Measurements from ENCODE around the gene RAET1E.
"Not testable (repeated sequence)": the region's sequence is repeated elsewhere in the genome, so short reads cannot be mapped to it uniquely, and the experiment has no call there.

Gene RAET1E

DNA sequence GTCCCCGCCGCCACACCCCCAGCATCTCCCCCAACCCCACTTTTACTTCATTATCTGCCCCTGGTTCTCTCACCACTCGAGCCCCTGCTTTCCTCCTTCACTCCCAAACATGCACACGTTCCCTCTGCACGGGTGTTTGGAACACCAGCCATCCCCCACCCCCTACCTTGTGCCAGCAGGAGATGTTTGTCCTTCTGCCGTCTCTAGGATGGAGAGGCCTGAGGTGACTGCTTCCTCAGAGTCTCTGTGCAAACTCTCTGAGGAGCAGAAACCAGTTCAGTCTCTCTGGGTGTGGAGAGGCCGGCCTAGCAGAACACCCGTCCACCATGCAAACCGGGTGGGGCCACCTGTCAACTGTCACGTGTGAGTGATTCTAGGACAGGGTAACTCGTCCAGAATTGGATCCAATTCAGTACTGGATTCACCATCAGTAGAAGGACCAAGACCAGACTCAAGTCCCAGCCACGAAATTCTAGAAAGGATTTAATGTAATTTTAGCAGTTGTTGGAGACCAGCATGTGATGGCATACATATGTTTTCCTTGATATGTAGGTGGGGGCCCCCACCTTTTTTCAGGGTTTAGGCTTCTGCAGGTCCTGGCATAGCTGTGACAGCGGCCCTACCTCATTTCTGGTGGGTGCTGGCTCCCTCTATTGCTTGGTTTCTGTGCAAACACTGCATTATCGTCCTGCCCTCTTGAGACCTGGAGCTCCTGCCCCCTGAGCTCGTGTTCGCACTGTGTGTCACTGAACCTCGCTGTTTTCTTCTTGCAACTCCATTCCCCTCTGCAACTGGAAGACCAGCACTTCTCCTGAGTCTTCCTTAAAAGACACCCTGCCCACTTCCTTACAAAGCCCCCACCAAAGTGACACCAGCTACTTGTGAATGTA, at the start of gene RAET1E:
TSS of gene RAET1E (minus strand) at position 259 of the 890 bp plus-strand sequence. CDS start 7,212 bp downstream, outside the sequence.
- no peak for DNase-seq

DNA sequence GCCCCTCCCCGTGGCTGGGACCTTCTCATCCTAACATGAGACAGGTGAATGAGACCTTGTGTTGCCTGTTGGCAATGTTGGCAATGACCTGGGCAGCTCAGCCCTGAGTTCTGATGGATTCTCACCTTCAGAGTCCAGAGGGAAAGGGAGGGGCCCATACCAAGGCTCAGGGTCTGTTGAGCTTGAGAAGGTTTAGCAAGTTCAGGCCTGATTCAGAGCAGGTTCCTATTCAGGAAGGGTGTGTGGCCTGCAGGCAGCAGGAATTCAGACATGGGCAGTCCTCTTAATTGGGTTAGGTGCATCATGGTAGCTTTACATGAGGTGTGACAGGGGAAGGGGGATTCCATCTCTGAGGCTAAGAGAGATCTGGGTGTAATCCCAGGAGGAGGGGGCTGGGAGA, 49.6 kb upstream of the RAET1E start:
- DNase-seq = not testable (repeated sequence)

DNA sequence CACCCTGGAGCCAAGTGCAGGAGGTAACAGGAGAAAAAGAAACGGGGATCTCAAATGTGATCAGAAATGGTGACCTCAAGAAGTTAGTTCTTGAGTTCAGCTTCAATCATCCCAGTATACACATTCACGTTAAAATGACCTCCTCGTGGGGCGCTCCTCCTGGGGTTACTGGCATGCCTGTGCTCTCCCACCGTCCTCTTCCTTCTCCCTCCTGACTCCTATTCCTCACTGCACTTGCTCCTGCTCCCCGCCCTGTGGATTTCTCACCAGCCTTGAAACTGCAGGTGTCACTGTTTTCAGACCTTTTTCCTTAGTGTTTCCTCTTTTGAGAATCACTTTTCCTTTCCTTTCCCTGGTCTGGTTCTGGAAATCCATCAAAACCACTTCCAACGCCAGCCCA, 48.7 kb upstream of the RAET1E start:
- not testable (repeated sequence) for DNase-seq

DNA sequence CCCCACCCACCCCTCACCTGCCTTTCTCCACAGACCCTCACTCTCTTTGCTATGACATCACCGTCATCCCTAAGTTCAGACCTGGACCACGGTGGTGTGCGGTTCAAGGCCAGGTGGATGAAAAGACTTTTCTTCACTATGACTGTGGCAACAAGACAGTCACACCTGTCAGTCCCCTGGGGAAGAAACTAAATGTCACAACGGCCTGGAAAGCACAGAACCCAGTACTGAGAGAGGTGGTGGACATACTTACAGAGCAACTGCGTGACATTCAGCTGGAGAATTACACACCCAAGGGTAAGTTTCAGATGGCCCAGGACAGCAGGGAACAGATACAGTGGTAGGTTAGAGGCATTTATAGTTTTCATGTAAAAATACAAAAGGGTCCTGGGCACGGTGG, 47.4 kb upstream of the RAET1E start:
- DNase-seq = not testable (repeated sequence)

DNA sequence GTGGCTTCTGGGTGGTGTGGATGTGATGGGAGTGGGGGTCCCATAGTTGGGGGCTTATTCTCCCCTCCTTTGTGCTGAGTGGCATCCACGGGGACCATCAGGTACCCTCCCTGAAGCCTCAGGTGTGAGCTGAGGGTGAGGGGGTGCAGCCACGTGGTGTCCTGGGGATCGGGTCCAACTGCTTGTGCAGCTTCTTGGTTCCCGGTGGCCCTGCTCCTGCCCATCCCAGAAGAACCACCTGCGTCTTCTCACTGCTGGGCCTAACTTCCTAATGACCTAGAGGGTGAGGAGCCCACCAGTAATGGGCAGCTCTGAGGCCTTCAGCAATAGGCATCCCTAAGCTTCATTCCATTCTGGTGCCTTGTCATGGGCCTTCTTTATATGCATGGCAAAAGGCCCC, 45.4 kb upstream of the RAET1E start:
- not testable (repeated sequence) for DNase-seq

- DNase-seq = peak; percentile 30
Measured at GRCh38 chr6:149942461-149942829, 44.5 kb upstream of the RAET1E start.

GRCh38 chr6:149941583-149942460, 43.9 kb upstream of the RAET1E start, which contains the start of gene ULBP2:
TSS of gene ULBP2 (plus strand) at chr6:149942014. CDS start at chr6:149942073, 59 bp downstream.
- DNase-seq = peak; percentile 80

GRCh38 chr6:149940672-149940982, 42.7 kb upstream of the RAET1E start:
- no peak for DNase-seq

DNA sequence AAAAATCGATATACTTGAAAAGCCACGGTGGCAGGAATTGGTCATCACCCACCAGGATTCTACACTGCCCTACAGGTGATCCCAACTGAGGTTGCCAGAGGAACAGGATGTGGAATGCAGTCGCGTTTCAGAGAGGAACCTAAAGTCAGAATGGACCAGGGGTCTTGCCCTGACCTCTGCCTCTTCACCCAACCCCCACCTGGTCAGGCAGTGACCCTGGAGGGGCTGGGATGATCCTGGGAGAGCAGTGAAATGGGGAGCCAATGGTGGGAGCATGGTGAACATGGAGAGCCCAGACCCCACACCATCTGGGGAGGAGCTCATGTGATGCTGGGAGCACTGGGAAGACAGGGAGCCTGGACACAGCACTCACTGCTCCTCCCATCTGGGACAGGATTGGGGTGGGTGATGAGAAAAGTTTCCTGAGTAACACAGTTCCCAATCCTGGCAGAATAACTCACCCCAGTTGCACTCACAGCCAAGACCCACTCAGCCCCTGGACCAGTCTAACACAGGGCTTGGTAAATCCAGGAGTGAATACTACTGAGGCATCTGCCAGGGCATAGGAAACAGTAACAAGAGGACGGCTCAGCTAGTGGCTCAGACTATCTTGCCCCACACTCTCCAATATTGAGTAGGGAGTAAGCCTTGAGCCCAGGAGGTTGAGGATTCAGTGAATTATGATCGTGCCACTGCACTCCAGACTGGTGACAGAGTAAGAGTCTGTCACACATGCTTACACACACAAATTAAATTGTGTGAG, 42.2 kb upstream of the RAET1E start:
- DNase-seq = no peak

DNA sequence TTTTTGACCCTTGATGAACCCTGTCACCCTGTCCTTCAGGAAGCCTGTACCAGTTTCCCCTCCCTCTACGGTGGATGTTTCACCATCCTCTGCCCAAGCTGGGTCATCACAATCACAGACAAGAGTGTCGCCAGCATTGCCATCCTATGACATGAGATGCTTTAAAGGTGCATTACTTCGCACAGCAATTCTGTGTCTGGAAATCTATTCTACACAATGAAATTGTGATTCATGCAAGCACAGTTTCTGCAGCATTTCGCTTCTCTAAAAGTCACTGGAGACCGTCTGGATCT, 41.4 kb upstream of the RAET1E start:
- DNase-seq = peak; percentile 39

DNA sequence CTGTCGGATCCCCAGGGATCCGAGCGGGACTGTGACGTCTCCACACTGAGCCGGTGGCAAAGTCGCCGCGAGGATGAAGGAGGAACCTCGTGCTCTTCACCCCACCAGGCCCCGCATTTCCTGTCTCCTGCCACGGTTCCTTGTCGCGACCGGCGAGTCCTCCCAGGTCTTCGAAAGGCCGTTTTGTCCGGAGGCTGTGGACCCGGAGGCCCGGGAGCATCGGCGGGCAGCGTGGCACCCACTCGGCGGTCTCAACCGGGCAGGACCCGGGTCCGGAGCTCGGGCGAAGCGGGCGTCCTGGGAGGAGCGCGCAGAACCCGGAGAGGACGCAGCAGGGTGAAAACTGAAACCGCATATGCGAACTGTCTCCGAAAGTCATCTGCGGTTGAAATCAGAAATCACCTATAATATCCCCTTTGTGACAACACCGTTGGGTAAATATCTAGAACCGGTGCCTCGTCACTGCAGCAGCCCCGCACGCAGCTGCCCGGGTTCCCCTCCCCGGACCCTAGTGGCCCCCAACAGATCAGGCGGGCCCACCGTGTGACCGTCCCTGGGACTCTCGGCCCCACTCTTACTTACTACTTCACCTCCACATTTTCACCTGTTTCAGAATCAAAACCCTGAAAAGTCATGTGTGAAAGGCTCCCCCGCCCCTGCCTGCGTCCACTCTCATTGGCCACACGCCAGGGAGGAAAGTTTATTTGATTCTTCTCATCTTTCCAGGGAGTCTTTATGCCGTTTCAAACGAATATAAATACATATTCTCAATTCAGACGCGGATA, 40.9 kb upstream of the RAET1E start:
- peak; percentile 61 for DNase-seq

DNA sequence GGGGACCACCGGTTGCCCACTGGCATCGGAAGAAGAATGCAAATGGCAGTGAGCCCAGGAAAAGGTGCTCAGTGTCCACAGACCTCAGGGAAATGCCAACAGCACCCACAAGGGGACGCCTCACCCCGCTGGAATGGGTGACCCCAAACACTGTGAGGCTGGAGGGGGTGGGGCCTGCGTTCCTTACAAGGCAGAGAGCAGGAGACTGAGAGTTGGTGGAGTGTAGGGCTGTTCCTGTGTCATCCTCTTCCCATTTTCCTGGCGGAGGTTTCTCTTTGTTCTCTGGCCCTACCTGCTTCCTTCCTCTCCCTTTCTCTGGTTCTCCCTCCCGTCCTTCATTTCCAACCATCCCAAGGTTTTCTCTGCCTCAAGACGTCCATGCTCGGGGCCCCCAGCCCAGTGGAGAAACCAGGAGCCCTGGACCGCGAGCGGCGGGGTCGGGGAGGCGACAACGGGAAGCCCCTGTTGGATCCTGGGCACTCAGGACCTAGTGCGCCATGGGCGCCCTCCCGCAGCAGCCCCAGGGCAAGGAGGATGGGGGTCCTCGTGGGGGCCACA, 40.2 kb upstream of the RAET1E start:
- DNase-seq = not testable (repeated sequence)

DNA sequence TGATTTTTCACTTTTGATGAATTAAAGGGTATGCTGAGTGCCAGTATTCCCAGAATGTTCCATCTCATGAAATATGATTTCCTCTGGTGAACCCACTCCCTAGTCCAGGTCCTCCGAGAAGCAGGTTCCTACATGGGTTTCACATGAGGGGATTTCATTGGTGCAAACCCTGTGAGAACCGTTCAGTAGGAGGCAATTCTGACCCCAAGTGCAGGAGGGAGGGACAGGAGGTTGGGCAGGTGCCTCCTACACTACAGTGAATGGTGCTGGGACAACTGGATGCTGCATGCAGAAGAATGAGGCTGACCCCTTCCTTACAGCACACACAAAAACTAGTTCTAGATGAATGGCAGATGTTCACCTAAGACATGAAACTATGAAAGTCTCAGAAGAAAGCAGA, 38.8 kb upstream of the RAET1E start:
- DNase-seq = no peak

DNA sequence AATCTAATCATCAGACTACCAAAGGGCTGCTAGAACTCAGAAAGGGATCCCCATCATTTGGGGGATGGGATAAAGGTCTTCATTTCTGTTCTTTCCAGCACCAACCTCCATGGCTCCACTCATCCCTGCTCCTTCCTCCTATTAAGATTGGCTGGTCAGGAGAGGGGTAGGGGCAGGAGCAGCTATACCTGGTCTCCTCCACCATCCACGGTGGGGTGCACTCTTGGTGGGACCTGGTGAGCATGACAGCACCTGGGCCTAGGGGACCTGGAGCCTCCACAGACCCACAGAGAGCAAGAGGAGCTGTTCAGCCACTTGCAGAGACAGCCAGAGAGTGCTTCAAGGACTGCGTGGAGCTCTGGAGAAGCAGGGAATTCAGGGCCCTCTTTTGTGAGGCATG, 37.8 kb upstream of the RAET1E start:
- DNase-seq = no peak

GRCh38 chr6:149935246-149935645, 37.3 kb upstream of the RAET1E start:
- DNase-seq = no peak

- DNase-seq = peak; percentile 86
Measured at GRCh38 chr6:149934249-149935156, 36.6 kb upstream of the RAET1E start.

DNA sequence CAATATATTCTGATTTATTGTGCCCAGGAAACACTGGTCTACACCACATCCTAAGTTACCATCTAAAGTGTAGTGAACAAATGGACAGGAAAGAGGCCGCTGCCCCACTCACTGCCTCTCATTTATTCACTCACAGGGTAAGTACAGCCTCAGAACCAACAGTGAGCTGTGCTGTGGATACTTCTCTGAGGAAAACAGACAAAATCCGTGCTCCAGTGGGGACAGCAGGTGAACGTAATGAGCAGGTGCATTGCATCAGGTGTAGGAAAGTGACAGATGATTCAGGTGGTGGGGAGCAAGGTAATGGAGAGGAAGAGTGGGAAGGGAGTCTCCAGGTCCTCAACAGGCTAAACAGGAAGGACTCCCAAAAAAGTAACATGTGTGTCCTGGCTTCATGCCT, 35.5 kb upstream of the RAET1E start:
- peak; percentile 16 for DNase-seq

GRCh38 chr6:149933036-149933435, 35.1 kb upstream of the RAET1E start:
- DNase-seq = no peak

DNA sequence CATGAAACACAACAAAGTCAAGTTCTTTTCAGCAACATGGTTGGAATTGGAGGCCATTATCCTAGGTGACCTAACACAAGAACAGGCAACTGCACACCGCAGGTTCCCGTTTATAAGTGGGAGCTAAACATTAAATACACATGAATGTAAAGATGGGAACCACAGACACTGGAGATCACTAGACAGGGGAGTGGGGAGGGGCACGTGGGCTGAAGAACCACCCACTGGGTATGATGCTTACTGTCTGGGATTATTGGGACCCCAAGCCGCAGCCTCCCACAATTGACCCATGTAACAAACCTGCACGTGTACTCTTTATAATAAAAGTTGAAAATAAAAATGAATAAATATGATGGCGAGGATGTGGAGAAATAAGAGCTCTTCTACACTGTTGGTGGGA, 33.6 kb upstream of the RAET1E start:
- no peak for DNase-seq

GRCh38 chr6:149929422-149929821, 31.5 kb upstream of the RAET1E start:
- DNase-seq = peak; percentile 10

DNA sequence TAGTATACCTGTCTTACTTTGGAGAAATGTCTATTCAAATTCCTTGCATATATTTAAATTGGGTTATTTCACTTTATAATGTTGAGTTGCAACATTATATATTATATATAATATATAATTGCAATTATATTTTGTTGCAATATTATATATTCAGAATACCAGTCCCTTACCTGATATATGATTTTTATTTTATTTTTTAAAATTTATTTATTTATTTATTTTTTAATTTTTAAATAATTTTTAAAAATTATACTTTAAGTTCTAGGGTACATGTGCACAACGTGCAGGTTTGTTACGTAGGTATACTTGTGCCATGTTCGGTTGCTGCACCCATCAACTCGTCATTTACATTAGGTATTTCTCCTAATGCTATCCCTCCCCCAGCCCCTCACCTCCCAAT, 29.1 kb upstream of the RAET1E start:
- not testable (repeated sequence) for DNase-seq
